NOMO-1 treated with DMSO at 0.1 percent for 48 hours (cell line): ENCODE measurements around the gene MOBP.

Experiments
- DNase-seq: peaks from one replicate; lab custom pipeline; 2025; ENCODE audit not compliant: unreplicated experiment; lab: John Stamatoyannopoulos, UW

MOBP gene

DNA sequence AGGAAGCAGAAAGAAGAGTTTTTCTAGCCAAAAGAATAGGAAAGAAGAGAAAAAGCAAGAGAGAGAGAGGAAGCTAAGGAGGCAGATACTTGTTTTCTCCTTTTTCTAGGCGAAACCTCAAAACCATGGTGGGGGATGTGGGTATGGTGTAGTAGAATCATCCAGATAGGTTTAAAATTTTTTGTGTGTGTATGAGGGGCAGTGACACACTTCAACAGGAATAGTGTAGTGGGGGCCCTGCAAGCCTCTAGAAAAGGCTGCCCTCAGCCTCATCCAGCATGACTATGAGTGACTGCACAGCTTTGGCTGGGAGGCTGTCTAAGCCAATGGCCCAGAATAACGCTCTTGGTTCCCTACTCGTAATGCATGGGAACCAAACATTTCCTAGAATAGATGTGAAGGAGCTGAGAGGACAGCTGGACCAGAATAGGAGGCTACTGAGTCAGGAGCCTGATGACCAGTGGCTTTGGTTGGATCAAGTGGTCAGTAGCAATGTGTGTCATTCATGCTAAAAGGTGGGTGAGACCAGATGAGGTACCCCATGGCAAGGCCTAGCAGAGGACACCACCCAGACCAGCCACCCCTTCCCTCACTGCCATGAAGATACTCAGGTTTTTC lies 24.4 kb downstream of the MOBP start:
- no peak for DNase-seq

DNA sequence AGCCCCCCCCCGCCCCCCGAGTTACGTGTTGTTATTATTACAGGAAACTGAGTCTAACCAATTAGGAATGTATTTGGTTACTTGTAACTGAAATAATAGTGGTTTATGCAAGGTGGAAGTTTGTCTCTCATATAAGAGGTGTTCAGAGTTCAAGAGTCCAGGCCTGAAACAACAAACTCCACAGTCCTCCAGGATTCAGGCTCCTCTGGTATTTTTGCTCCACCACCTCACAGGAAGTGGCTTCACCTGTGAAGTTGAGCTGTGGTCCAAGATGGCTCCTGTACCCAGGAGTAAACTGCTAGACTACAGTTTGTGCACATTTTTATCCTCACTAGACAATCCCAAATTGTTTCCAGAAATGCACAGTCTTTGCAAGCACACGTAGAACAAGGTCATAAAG lies 27.3 kb downstream of the MOBP start:
- no peak for DNase-seq

DNA sequence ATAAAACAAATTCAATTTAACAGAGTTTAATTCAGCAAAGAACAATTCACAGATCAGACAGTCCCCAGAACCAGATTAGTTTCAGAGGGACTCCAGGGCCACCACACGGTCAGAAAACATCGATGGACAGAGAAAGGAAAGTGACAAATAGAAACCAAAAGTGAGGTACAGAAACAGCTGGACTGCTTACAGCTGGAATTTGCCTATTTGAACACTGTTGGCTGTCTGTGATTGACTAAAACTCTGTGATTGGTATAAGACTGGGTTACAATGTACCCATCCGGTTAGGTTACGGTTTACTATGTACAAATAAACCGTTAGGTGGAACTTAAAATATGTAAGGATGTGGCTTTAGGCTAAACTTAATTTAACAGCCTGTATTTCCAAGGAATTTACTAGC lies 30.3 kb downstream of the MOBP start:
- no peak for DNase-seq

- DNase-seq = no peak
These were observed 32.3 kb downstream of the MOBP start for GRCh38 chr3:39499651-39500273.

DNA sequence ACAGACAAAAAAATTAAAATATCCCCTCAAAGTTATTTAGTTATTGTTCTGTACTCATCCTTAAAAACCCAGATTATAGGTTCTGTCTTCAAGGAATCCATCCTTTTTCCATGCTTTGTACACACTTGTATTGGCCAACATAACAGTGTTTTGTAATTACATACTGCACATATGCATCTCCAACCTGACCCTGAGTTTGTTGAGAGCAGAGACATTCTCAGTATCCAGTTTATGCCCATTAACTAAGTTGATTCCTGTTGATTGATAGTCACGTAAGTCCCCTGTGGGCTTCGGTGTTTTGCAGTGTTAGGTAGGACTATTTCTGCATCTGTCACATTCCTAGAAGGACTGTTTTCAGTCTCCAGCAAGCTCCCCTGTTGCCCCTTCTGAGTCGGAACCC lies 33.6 kb downstream of the MOBP start:
- DNase-seq = no peak

GRCh38 chr3:39501968-39502837 lies 34.7 kb downstream of the MOBP start:
- no peak for DNase-seq

DNA sequence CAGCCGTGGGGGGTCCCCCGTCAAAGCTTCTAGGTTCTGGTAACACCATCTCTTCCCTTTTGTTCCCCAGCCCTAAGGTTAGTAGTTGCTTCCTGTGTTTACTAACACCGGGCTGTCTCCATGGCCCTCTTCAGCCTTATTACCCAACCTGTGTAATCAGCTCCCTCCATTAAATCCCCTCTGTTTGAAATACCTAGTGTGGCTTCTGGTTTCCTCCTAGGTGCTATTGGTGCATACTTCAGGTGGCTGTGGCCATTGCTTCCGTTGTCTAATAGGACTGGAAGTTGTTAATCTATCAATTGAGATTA lies 35.3 kb downstream of the MOBP start:
- no peak for DNase-seq

- DNase-seq = no peak
These were observed 38.6 kb downstream of the MOBP start for GRCh38 chr3:39505866-39506742.

DNA sequence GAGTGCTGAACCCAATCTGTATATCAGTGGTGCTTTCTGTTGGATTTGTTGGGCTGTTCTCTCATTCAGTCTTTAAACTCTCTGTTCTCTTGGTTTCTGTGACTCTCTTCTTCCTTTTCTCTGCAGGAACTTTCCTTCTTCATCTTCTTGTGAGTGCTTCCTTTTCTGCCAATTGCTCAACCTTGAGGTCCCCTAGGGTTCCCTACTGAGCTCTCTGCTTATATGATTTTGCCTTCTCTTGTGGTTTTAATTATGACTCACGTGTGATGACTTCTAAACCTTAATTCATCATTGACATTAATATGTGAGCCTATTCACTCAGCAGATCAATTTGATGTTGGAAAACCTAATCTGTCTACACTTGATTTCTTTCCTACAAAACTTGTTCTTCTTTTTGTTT lies 39.4 kb downstream of the MOBP start:
- no peak for DNase-seq

DNA sequence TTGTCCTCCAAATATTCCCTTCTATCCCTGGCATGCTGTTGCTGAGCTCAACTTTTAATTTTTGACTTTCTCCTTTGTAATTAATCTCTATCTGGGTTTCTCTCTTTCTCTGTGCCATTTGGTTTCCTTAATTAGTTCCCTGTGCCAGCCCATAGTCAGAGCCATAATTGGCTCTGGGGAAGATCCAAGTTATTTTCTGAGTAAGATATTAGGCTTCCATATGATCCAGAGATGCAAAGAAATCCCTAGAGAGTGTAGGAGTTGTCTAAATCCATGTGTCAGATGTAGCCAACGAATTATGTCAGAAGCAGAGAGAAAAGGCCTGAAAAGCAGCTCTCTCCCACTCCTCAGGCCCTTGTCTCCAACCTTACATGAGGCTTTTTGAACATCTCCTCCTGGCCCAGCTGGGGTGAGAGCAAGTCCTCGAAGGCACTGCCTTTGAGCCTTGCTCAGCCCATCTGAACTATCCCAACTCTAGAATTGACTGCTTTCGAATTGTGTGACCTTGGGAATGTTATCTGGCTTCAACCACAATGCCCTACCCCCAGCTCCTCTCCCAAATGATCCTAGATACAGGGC lies 46.4 kb downstream of the MOBP start:
- DNase-seq = no peak

DNA sequence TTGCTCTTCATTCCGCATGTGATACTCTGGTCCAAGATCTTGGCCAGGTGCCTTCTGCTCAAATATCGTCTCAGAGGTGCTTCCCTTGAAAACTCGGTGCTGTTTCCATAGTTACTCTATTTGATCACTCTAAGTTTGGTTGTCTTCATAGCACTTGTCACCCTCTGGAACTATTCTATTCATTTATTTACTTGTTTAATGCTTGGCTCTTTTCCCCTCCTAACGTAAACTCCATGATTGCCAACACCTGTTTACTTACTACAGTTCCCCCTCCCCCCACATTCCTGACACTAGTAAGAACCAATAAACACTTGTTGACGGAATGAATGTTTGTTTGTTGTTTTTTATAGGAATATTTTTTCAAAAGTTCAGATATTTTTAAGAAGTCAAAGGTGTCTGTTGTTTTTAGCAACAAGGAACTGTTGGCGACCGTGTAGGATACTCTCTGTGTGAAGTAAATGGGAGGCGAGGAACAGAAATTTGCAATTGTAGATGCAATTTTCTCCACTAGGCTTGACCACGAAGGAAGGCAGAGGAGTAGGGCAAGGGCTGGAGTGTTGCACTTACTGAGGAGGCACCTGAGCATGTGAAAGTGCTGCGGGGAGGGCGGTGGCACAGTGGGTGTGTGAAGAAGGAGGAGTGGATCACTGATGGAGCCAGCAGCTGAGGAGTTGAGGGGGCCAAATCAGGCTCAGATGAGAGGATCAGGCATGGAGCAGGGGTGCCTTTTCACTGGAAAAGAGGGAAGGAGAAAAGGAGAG lies 48.4 kb downstream of the MOBP start:
- no peak for DNase-seq

- DNase-seq = no peak
These were observed 51.6 kb downstream of the MOBP start for GRCh38 chr3:39519103-39519502.

- DNase-seq = no peak
These were observed 52.2 kb downstream of the MOBP start for GRCh38 chr3:39519554-39520288.

DNA sequence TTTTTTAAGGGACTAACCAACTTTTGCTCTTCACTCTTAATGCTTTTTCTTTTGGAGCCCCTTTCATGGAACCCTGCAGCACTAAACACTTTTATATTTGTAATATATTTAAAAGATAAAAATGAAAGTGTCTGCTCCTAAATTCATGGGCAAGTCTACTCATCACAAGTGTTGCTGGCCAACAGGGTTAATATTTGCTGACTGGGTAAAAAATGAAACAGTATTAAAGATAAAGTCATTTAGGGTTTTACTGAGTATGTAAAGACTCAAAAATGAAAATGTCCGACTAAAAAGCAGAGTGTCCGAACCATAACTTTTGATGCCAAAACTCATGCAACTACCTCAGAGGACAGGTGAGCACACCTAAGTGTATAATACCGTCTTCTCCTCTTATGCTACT lies 54.0 kb downstream of the MOBP start:
- DNase-seq = no peak

- DNase-seq = no peak
These were observed 56.6 kb downstream of the MOBP start for GRCh38 chr3:39524107-39524506.

DNA sequence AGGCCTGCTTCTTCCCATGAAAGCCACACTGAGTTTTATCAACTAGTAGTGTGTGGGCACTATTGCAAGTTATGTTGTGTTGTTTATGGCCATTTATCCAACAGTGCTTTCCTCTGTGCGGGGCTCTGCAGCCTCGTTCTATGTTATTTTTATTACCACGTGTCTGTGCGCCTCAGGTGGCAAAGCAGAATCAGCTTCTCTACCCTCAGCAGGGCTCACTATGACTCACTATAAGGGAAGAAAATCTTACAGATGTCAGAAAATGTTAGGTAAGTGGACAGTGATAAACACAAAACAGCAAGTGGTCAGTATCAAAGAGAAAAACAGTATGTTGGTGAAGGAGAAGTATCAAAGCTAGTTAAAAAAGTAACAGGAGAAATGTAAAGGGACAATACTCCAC lies 61.4 kb downstream of the MOBP start:
- DNase-seq = no peak

DNA sequence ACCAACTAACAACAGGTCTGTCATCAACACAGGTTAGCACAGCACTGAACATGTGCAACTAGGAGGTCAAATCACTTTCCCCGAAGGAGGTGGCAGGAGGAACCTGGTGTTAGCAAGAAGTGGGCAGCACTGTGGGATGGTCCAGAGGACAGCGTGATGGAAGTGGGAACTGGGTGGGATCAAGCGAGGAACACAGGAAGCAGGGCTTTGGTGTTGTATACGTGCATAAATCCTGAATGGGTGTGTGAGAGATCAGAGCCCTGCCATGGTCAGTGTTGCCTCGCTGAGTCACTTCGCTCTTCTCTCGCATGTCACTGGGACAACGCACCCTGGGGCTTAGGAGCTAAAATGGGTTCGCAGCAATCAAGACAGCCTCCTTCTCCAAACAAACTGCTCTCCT lies 62.1 kb downstream of the MOBP start:
- DNase-seq = no peak

- DNase-seq = no peak
These were observed 63.6 kb downstream of the MOBP start for GRCh38 chr3:39531066-39531465.

- DNase-seq = no peak
These were observed 64.2 kb downstream of the MOBP start for GRCh38 chr3:39531665-39532064.

- no peak for DNase-seq
These were observed 65.3 kb downstream of the MOBP start for GRCh38 chr3:39532777-39533176.
